ENCODE data around the gene ACOX1. TPM values are rescaled to one million over a fixed set of nuclear protein-coding genes. Genes with fewer than 3 reads are reported as not detected.

ACOX1 gene
- total RNA-seq, 1 experiment from 2014 or later, result 28.4 TPM

DNA sequence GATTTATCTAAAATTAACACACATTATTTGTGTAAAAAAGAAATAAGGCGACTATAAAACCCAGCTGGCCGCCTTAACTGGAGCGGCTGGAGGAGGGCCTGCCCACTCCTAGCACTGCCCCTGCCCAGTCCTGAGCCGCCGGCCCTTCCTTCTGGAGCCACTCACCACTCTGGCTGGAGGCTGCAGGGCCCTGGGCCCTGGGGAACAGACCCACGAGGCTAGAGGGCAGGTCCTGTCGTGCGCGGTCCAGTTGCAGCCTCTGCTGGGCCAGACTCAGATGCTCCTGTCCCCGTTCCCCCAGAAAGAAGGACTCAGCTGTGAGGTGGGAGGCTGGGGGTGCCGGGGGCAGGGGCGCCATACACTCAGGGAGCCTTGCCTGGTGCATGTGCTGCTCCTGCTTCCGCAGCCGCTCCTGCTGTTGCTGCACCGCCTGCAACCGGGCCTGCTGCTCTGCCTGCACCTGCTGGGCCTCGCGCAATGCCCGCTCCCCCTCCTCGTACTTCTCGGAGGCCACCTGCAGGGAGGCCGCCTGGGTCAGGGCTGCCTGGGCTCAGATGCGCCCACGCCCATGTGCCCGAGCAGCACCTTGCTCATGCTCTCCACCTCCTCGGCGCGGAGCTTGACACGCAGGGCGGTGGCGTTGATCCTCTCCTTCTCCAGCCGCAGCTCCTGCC lies 65.3 kb downstream of the ACOX1 start:
- no peak for DNase-seq (ENCODE audit: extremely low read depth, low read depth)

GRCh38 chr17:75910699-75911098 lies 68.3 kb downstream of the ACOX1 start:
- DNase-seq (ENCODE audit: extremely low read depth, low read depth), result no peak

- no peak for DNase-seq (ENCODE audit: extremely low read depth, low read depth)
These were observed 69.1 kb downstream of the ACOX1 start for GRCh38 chr17:75909812-75910274.

- DNase-seq (ENCODE audit: extremely low read depth, low read depth), result no peak
These were observed 69.7 kb downstream of the ACOX1 start for GRCh38 chr17:75909051-75909811.

DNA sequence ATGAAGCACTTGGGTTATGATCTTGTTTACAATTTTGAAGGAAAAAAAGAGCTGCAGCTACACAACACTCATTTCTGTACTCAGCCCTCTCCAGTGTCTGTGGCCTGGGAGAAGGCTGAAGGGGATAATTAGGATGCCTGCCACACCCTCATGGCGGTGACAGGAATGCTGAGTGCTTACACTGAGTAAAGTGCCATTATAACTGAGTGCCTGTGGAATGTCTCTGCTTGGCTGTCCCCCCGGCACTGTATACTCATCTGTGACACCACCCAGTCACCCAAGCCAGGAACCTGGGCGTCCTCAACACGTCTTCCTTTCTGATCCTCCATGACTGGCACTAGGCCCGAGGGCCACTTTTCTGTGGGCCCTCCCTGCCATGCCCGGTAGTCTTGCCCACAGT lies 70.8 kb downstream of the ACOX1 start:
- no peak for DNase-seq (ENCODE audit: extremely low read depth, low read depth)

DNA sequence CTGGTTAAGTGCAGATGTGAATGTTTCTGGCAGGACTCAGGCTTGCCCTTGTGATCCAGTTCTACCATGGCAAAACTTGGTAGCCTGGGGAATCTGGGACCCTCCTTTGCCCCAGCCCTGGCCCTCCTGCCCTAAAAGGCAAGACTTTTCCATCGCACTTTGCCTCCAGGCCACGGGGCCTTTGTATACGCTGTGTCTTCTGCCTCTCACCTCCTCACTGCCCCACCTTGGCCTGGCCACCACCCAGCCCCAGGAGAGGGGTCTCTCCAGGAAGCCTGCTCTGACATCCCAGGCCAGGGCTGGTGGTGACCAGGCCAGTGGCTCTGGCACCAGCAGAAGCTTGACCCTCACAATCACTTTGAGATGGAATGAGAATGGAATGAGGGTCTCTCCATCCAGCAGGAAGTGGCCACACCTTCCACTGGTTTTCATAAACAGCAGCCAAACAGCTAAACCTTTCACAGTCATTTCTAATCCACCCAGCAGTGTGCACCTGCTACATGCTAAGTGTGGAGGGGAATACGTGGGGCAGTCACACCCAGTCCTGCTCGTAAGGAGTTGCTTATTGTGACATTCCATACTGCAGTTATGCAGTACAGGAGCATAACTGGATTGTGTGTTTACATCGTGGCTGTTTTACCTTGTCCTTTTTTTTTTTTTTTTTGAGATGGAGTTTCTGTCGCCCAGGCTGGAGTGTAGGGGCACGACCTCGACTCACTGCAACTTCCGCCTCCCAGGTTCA lies 72.7 kb downstream of the ACOX1 start:
- no peak for DNase-seq (ENCODE audit: extremely low read depth, low read depth)

DNA sequence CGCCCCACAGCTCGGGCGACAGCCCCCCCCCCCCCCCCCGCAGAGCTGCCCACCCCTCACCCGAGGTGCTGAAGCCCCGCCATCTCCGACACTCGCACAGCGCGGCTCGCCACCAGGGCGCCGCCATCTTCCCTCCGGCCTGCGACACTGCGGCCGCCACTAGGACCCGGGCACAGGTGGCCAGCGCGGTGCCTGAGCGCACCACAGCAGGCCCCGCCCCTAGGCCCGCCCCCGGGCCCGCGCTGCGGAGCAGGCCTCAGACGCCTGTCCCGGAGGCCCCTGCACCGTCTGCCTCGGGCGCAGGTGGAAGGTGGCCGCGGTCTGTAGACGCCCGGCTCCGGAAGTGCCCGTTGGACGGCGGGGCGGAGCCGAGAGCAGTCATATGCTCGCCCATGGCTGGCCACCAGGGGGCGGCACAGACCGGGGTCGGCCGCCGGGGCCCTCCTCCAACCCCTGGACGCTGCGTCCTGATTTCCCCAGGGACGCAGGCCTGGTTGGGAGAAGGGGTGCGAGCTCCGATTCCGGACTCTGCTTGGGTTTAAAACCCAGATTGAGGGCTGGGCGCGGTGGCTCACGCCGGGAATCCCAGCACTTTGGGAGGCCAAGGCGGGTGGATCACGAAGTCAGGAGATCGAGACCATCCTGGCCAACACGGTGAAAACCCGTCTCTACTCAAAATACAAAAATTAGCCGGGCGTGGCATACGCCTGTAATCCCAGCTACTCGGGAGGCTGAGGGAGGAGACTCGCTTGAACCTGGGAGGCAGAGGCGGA lies 74.0 kb downstream of the ACOX1 start, which contains the start of gene MRPL38:
Gene MRPL38 (minus strand): TSS at position 136 of the 773 bp plus-strand sequence. CDS start 9 bp downstream, at position 127.
- DNase-seq (ENCODE audit: extremely low read depth, low read depth), result peak; percentile 96

- no peak for DNase-seq (ENCODE audit: extremely low read depth, low read depth)
These were observed 76.6 kb downstream of the ACOX1 start for GRCh38 chr17:75902406-75902805.

GRCh38 chr17:75901727-75902126 lies 77.2 kb downstream of the ACOX1 start:
- DNase-seq (ENCODE audit: extremely low read depth, low read depth), result no peak

DNA sequence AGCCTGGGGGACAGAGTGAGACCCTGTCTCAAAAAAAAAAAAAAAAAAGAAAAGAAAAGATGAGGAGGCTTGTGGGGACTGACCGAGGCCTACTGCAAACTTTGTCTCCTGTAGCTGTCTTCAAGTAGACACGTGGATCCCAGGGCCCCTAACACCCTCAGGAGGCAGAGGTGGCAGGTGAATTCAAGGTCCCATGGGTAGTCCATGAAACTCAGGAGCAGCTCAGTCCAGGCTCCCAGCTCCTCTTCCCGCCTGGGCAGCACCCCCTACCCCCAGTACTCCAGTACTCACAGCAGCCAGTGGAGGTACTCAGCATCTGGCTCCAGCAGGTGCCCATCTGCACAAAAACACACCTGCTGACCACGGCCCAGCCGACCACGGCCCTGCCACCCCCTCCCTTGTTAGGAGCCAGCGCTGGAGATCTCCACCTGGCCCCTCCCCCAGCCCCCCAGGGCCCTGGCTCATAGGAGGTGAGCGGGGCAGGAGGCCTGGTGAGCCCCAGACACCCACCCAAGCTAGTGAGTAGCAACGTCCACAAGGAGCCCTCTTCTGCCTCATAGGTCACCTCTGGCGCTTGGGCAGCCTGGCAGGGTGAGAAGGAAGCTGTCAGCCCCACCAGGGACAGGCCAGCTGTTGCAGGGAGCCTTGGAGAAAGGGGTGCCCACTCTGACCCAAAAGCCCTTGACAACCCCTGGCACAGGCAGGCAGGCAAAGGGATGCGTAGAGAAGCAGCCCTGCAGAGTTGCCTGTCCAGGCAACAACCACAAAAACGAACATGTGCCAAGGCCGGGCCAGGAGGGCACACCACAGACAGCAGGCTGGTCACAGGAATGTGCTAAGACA lies 78.1 kb downstream of the ACOX1 start:
- no peak for DNase-seq (ENCODE audit: extremely low read depth, low read depth)

GRCh38 chr17:75899767-75900468 lies 79.0 kb downstream of the ACOX1 start:
- no peak for DNase-seq (ENCODE audit: extremely low read depth, low read depth)

GRCh38 chr17:75899353-75899752 lies 79.6 kb downstream of the ACOX1 start:
- DNase-seq (ENCODE audit: extremely low read depth, low read depth), result no peak

- DNase-seq (ENCODE audit: extremely low read depth, low read depth), result no peak
These were observed 80.2 kb downstream of the ACOX1 start for GRCh38 chr17:75898791-75899190.

GRCh38 chr17:75898065-75898464 lies 80.9 kb downstream of the ACOX1 start:
- DNase-seq (ENCODE audit: extremely low read depth, low read depth), result no peak

- no peak for DNase-seq (ENCODE audit: extremely low read depth, low read depth)
These were observed 81.6 kb downstream of the ACOX1 start for GRCh38 chr17:75897160-75898019.

DNA sequence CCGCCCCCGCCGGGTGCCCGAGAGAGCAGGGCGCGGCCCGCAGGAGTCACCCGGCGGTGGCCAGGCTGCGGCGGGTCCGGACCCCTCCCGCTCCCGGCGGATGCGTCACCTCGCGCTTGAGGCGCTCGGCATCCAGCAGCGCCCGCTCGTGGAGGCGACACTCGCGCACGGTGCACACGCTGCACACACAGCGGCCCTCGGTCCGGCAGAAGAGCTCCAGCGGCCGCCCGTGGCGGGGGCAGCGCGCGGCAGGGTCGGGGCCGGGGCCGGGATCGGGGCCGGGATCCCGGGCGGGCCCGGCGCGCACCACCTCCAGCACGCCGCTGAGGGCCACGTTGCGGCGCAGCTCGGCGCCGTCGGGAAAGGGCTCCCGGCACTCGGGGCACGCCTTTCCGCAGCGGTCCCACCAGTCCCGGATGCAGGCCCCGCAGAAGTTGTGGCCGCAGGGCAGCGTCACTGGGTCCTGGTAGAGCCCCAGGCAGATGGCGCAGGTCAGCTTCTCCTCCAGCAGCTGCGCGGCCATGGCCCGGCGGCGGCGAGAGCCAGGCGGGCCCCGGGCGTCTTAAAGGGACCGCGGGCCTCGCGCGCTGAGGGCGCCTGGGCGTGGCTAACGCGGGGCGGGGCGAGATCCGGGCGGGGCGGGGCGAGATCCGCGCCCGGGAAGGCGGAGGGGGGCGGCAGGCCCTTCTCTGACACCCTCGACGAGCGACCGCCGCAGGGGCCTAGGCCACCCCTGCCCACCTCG lies 82.4 kb downstream of the ACOX1 start, which contains the start of gene TRIM65:
Gene TRIM65 (minus strand): TSS at position 537 of the 745 bp plus-strand sequence. CDS start 14 bp downstream, at position 523.
- peak; percentile 72 for DNase-seq (ENCODE audit: extremely low read depth, low read depth)

All from NCI-H460 (cell line).